CD4-positive, alpha-beta T cell (primary cell): Measurements from ENCODE around the gene SVIL. TPM values are rescaled to one million over a fixed set of nuclear protein-coding genes. Genes with fewer than 3 reads are reported as not detected.

Experiments
- ATAC-seq: fragments of 200-7000 bp; cut with Tn5 transposase; one replicate; pipeline ENCODE4 v1.10.0; 2022; ENCODE audit warnings: mild to moderate bottlenecking; ENCODE audit not compliant: poor library complexity
- CTCF ChIA-PET: fragments of 350-600 bp; sonication (Branson Sonifier 250); formaldehyde crosslinking; loops from one replicate; lab custom pipeline; 2021; ENCODE audit warnings: antibody characterized with exemption, inconsistent platforms; lab: Charles Lee
- POLR2A ChIA-PET: fragments of 350-600 bp; sonication (Branson Sonifier 250); formaldehyde crosslinking; loops from one replicate; lab custom pipeline; 2021; ENCODE audit warnings: antibody characterized with exemption, inconsistent platforms; lab: Charles Lee
- DNase-seq, 14 experiments: peaks; one replicate each; pipeline ENCODE4 v3.0.0-alpha.2; 2013 to 2020; ENCODE audit warnings: mixed read lengths in 2 of 14
- H3K27ac ChIP-seq, 2 donors: one replicate each; pipeline versions ENCODE4 v1.5.1 to v1.7.0; 2013; ENCODE audit warnings: low read length in 2 of 2, low read depth in 1 of 2, mild to moderate bottlenecking in 1 of 2
- H3K27me3 ChIP-seq, 2 experiments: 1 replicate in 1 of 2; 2 replicates in 1 of 2; pipeline versions ENCODE4 v1.6.1 to v1.7.0; 2013; ENCODE audit warnings: low read length in 2 of 2, control low read depth in 1 of 2, mild to moderate bottlenecking in 1 of 2, moderate library complexity in 1 of 2; ENCODE audit not compliant: insufficient read depth in 2 of 2, control insufficient read depth in 1 of 2
- H3K36me3 ChIP-seq: one replicate; pipeline ENCODE4 v1.6.1; 2013; ENCODE audit warnings: low read length, control low read depth; ENCODE audit not compliant: insufficient read depth
- H3K4me1 ChIP-seq: one replicate; pipeline ENCODE4 v1.6.1; 2013; ENCODE audit warnings: low read length, control low read depth; ENCODE audit not compliant: insufficient read depth
- H3K4me3 ChIP-seq: one replicate; pipeline ENCODE4 v1.5.1; 2013; ENCODE audit warnings: mild to moderate bottlenecking, low read length, moderate library complexity
- H3K9me3 ChIP-seq, 2 experiments: 1 replicate in 1 of 2; 2 replicates in 1 of 2; pipeline versions ENCODE4 v1.6.1 to v1.7.0; 2013; ENCODE audit warnings: low read length in 2 of 2, mild to moderate bottlenecking in 2 of 2, control low read depth in 1 of 2, moderate library complexity in 1 of 2; ENCODE audit not compliant: control insufficient read depth in 1 of 2, insufficient read depth in 1 of 2
- H3K27ac Mint-ChIP-seq: one replicate; pipeline ENCODE4 v1.8.0; 2020; ENCODE audit warnings: mixed read lengths
- H3K27me3 Mint-ChIP-seq: one replicate; pipeline ENCODE4 v1.8.0; 2021; ENCODE audit warnings: mixed read lengths
- H3K36me3 Mint-ChIP-seq: one replicate; pipeline ENCODE4 v1.8.0; 2021; ENCODE audit warnings: low read depth, mixed read lengths
- H3K4me1 Mint-ChIP-seq: one replicate; pipeline ENCODE4 v1.8.0; 2021; ENCODE audit warnings: low read depth, mixed read lengths
- H3K4me3 Mint-ChIP-seq: one replicate; pipeline ENCODE4 v1.8.0; 2020; ENCODE audit warnings: mild to moderate bottlenecking, mixed read lengths
- H3K9me3 Mint-ChIP-seq: one replicate; pipeline ENCODE4 v1.8.0; 2020; ENCODE audit warnings: mixed read lengths
- intact Hi-C, 2 experiments: fragments of 100-400 bp; cut with DNase I in 1 of 2; cut with micrococcal nuclease in 1 of 2; formaldehyde crosslinking; loops; one replicate each; pipeline versions ENCODE4 v1.15.1 to v1.9.0; 2023 to 2025; cut with DNase I, micrococcal nuclease
- total RNA-seq, 174 experiments: library from RNA in 2 of 174; stranded (reverse) in 2 of 174; gene quantifications; one replicate each; pipeline ENCODE4 v1.2.3 and lab custom pipeline; 2021 to 2026
- TF ChIP-seq, protein P1 (sequence below): fragments of 200-600 bp; IDR thresholded peaks from one replicate; pipeline ENCODE4 v1.8.0; 2022; ENCODE audit warnings: antibody characterized with exemption, mild to moderate bottlenecking

SVIL gene
- total RNA-seq, 2 experiments from 2014 or later: 38.5 to 40.3 TPM

DNA sequence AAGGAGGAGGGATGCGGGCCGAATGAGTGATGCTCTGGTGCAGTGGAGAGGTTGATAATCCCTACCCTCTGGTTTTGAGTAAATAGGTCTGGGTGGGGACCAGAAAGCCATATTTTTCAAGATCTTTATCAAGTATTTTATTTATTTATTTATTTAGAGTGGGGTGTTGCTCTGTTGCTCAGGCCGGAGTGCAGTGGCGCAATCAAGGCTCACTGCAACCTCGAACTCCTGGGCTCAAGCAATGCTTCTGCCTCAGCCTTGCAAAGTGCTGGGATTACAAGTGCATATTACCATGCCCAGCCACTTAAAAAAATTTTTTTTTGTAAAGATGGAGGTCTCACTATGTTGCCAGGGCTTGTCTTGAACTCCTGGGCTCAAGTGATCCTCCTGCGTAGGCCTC is 21.6 kb downstream of the SVIL start:
- ChIA-PET POLR2A (no interaction called here), CTCF (no interaction called here)
- H3K36me3 ChIP-seq: no peaks in the 10 kb centered on the region
- intact Hi-C loops: no loop called here
- DNase-seq (no peak), ATAC-seq (no peak)
- no peaks in the 10 kb centered on the region for H3K4me1 ChIP-seq
- Mint-ChIP-seq H3K36me3 (peaks cover 16% of the 10 kb centered on the region), H3K9me3 (no peaks in the 10 kb centered on the region), H3K4me1 (peaks cover 20% of the 10 kb centered on the region), H3K27me3 (no peaks in the 10 kb centered on the region), H3K27ac (no peak overlapping the region), H3K4me3 (no peak overlapping the region)
- TF ChIP-seq, protein P1, sequence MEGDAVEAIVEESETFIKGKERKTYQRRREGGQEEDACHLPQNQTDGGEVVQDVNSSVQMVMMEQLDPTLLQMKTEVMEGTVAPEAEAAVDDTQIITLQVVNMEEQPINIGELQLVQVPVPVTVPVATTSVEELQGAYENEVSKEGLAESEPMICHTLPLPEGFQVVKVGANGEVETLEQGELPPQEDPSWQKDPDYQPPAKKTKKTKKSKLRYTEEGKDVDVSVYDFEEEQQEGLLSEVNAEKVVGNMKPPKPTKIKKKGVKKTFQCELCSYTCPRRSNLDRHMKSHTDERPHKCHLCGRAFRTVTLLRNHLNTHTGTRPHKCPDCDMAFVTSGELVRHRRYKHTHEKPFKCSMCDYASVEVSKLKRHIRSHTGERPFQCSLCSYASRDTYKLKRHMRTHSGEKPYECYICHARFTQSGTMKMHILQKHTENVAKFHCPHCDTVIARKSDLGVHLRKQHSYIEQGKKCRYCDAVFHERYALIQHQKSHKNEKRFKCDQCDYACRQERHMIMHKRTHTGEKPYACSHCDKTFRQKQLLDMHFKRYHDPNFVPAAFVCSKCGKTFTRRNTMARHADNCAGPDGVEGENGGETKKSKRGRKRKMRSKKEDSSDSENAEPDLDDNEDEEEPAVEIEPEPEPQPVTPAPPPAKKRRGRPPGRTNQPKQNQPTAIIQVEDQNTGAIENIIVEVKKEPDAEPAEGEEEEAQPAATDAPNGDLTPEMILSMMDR: no peak
- H3K9me3 ChIP-seq: peaks cover 0 to 16% of the 10 kb centered on the region in 2 experiments
- H3K27me3 ChIP-seq: no peaks in the 10 kb centered on the region
- H3K27ac ChIP-seq: no peak overlapping the region
- no peak overlapping the region for H3K4me3 ChIP-seq

GRCh38 chr10:29612657-29613056 is 22.1 kb downstream of the SVIL start:
- CTCF ChIA-PET: no interaction called here
- no peaks in the 10 kb centered on the region for H3K4me1 ChIP-seq
- H3K27me3 ChIP-seq: no peaks in the 10 kb centered on the region
- POLR2A ChIA-PET: no interaction called here
- Mint-ChIP-seq H3K4me3 (no peak overlapping the region), H3K27me3 (no peaks in the 10 kb centered on the region), H3K4me1 (peaks cover 20% of the 10 kb centered on the region), H3K36me3 (peaks cover 16% of the 10 kb centered on the region), H3K9me3 (no peaks in the 10 kb centered on the region), H3K27ac (no peak overlapping the region)
- H3K36me3 ChIP-seq: no peaks in the 10 kb centered on the region
- intact Hi-C loops: no loop called here
- no peak overlapping the region for H3K4me3 ChIP-seq
- TF ChIP-seq, protein P1: no peak
- DNase-seq: no peak
- no peak for ATAC-seq
- H3K9me3 ChIP-seq: peaks cover 0 to 18% of the 10 kb centered on the region in 2 experiments
- no peak overlapping the region for H3K27ac ChIP-seq

GRCh38 chr10:29611781-29612381 is 22.9 kb downstream of the SVIL start:
- POLR2A ChIA-PET: no interaction called here
- no peak overlapping the region for H3K4me3 Mint-ChIP-seq

More at GRCh38 chr10:29611781-29612381, 22.9 kb downstream of the SVIL start:
- Mint-ChIP-seq H3K36me3 (peaks cover 16% of the 10 kb centered on the region), H3K9me3 (no peaks in the 10 kb centered on the region), H3K27ac (no peak overlapping the region), H3K27me3 (no peaks in the 10 kb centered on the region), H3K4me1 (peaks cover 20% of the 10 kb centered on the region)
- ATAC-seq (no peak), DNase-seq (no peak)
- Histone ChIP-seq H3K27me3 (no peaks in the 10 kb centered on the region), H3K27ac (no peak overlapping the region), H3K36me3 (no peaks in the 10 kb centered on the region), H3K4me3 (no peak overlapping the region), H3K9me3 (peaks cover 0 to 18% of the 10 kb centered on the region in 2 experiments), H3K4me1 (no peaks in the 10 kb centered on the region)
- TF ChIP-seq, protein P1: no peak
- CTCF ChIA-PET: no interaction called here
- intact Hi-C loops: no loop called here
